HG02938 (cell line): Measurements from ENCODE around the gene IPO11.
"Not testable (repeated sequence)": the region's sequence is repeated elsewhere in the genome, so short reads cannot be mapped to it uniquely, and the experiment has no call there.

ENCODE experiments used
- ATAC-seq: cut with Tn5 transposase; IDR thresholded peaks from one replicate; pipeline ENCODE4 v1.9.1; 2021; ENCODE audit warnings: mild to moderate bottlenecking, moderate library complexity; ENCODE audit not compliant: unreplicated experiment

IPO11 gene

GRCh38 chr5:62633243-62633642 is 220.7 kb downstream of the IPO11 start:
- ATAC-seq = no peak

- ATAC-seq = no peak
These were observed 227.9 kb downstream of the IPO11 start for GRCh38 chr5:62640446-62640845.

- ATAC-seq = no peak
These were observed 229.9 kb downstream of the IPO11 start for GRCh38 chr5:62642468-62642867.

- no peak for ATAC-seq
These were observed 231.2 kb downstream of the IPO11 start for GRCh38 chr5:62643556-62644451.

- ATAC-seq = no peak
These were observed 232.7 kb downstream of the IPO11 start for GRCh38 chr5:62645223-62645622.

- no peak for ATAC-seq
These were observed 234.7 kb downstream of the IPO11 start for GRCh38 chr5:62647241-62647640.

GRCh38 chr5:62649025-62649424 is 236.5 kb downstream of the IPO11 start:
- ATAC-seq = no peak

GRCh38 chr5:62649476-62650113 is 237.0 kb downstream of the IPO11 start:
- no peak for ATAC-seq

GRCh38 chr5:62650197-62650596 is 237.6 kb downstream of the IPO11 start:
- no peak for ATAC-seq

- ATAC-seq = no peak
These were observed 239.7 kb downstream of the IPO11 start for GRCh38 chr5:62652225-62652624.

- ATAC-seq = no peak
These were observed 240.7 kb downstream of the IPO11 start for GRCh38 chr5:62653001-62653863.

- no peak for ATAC-seq
These were observed 241.5 kb downstream of the IPO11 start for GRCh38 chr5:62653864-62654575.

- ATAC-seq = not testable (repeated sequence)
These were observed 245.2 kb downstream of the IPO11 start for GRCh38 chr5:62657772-62658171.

GRCh38 chr5:62661126-62661525 is 248.6 kb downstream of the IPO11 start:
- no peak for ATAC-seq

GRCh38 chr5:62662521-62662920 is 250.0 kb downstream of the IPO11 start:
- no peak for ATAC-seq

GRCh38 chr5:62671479-62671878 is 258.9 kb downstream of the IPO11 start:
- no peak for ATAC-seq

- ATAC-seq = not testable (repeated sequence)
These were observed 264.0 kb downstream of the IPO11 start for GRCh38 chr5:62676596-62676995.
